GM21619 (cell line): Measurements from ENCODE around the gene ELP4.
"Not testable (repeated sequence)": the region's sequence is repeated elsewhere in the genome, so short reads cannot be mapped to it uniquely, and the experiment has no call there.

ENCODE experiments used
- ATAC-seq: cut with Tn5 transposase; IDR thresholded peaks from one replicate; pipeline ENCODE4 v1.9.1; 2021; ENCODE audit not compliant: unreplicated experiment

ELP4 gene

DNA sequence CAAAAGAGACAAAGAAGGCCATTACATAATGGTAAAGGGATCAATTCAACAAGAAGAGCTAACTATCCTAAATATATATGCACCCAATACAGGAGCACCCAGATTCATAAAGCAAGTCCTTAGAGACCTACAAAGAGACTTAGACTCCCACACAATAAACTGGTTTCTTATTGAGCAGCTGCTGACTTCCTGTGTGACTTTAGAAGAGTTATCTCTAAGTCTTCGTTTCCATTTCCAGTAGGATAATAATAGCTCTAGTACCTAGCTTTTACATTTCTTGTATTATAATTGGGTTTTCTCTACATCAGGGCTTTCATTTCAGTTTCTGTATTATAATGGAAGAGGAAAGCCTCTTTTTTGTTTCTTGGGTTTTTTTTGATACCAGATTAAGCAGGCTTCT lies 187.5 kb downstream of the ELP4 start:
- peak; percentile 98 for ATAC-seq

- no peak for ATAC-seq
Measured at GRCh38 chr11:31699066-31699465, 189.5 kb downstream of the ELP4 start.

GRCh38 chr11:31702966-31703365 lies 193.4 kb downstream of the ELP4 start:
- no peak for ATAC-seq

GRCh38 chr11:31706357-31706756 lies 196.8 kb downstream of the ELP4 start:
- no peak for ATAC-seq

- ATAC-seq, result no peak
Measured at GRCh38 chr11:31711137-31711536, 201.6 kb downstream of the ELP4 start.

- no peak for ATAC-seq
Measured at GRCh38 chr11:31712851-31713250, 203.3 kb downstream of the ELP4 start.

DNA sequence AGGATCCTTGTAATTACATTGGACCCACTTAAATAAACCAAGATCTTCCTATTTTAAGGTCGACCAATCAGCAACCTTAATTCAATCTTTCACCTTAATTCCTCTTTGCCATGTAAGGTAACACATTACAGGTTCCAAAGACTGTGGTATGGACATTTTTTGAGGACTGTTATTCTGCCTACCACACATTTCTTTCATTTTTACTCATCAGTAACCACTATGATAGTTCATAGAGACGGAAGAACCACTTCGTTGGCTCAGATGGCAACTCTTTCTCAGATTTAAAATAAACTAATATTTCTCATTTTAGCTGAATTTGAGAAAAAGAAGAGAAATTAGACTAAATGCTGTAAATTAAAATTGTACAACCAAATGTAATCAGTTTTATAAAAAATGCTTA lies 205.3 kb downstream of the ELP4 start:
- no peak for ATAC-seq

DNA sequence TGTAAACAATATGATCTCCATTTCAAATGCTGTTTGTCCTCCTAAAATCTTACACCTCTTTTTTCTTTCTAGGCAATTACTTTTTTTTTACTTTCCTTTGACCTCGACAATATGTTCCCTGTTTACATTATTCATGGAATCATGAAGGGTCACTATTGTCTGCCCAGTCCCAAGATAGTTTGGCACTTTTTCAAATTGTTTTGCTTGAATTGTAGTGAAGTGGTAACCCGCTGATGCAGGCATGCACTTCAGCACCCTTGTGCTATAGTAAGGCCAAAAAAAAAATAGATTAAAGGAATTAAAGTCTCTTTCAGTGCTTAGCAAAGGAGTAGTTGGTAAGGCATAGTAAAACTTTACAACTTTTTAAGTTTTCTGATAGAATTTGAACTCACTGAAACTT lies 210.7 kb downstream of the ELP4 start:
- no peak for ATAC-seq

DNA sequence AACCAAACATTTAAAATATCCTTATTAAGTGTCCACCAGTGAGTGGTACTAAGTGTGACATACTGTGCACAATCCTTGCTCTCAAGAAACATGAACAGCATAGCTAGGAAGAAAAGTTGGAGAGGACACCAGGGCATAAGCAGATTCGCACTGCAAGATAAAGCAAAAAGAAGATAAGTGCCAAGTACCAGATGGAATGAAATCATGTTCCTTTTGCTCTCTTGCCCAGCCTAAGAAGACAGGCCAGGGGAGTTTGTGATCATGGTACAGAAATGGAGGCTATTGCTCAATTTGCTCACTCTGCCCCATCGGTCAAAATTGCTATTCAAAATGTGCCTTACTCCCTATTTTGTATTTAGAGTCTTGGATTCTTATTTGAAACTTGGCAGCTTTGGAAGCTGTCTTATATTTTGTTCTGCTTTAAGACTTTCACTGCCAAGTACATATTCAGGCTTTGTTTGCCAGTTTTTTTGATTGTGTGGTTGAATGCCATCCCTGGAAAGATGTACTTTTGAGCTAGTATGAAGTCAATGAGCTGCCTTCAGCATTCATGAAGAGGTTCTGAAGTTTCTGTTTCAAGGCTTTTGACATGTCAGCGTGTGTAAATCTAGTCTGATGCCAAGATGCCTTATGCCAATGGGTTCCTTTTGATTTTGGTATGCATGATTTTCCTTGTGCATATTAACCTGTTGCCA lies 211.3 kb downstream of the ELP4 start:
- no peak for ATAC-seq

DNA sequence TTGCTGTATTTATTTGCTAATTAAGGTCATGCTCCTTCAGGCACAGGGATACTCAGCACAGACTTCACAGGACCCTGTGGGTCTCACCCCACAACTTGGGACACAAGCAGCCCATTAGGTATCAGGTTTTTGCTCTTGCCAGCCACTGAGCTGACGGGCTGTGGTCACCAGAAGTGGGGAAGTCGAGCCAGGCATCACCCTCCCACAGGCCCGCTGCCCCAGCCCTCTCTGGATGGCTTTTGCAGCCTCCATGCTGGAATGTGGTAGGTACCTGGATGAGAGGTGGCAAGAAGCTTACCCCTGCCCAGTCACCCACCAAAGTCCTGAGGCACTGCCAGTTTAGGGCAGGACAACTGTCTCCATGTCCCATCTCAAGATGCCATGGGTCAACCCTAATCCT lies 213.2 kb downstream of the ELP4 start:
- ATAC-seq, result no peak

DNA sequence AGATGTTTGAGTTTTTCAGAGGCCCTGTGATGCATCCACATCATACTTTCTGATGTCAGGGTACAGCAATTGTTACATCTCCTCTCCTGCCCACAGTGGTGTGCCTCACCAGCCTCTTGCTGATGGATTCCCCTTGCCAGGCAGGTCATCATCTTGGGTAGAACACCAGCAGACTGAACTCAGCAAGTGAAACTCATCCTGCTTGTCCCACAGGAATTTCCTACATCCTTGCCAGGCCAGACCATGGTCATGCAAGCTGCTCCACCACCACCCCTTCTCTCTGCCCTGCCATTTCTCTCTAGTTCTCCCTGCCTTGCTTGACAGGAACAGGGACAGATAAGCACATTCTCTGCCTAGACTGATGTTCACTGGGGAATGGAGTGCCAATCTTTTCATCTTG lies 215.6 kb downstream of the ELP4 start:
- no peak for ATAC-seq

DNA sequence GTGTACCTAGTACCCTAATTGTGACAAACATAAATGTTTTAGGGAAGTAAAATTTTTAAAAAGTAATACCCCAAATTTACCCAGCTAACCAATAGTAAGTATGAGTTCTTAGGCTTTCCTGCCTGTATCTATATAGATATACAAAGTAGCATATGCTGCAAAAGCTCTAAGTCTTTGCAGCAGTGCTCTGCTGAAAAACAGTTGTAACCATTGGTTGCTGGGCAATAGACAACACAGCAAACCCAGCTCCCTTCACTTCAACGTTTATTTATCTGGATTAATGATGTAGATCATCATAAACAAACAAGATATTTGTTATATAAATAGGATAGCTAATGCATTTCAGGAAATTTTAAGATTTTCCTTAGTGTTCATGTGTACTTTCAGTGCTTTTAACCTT lies 218.9 kb downstream of the ELP4 start:
- ATAC-seq, result no peak

- no peak for ATAC-seq
Measured at GRCh38 chr11:31740131-31740530, 230.6 kb downstream of the ELP4 start.

DNA sequence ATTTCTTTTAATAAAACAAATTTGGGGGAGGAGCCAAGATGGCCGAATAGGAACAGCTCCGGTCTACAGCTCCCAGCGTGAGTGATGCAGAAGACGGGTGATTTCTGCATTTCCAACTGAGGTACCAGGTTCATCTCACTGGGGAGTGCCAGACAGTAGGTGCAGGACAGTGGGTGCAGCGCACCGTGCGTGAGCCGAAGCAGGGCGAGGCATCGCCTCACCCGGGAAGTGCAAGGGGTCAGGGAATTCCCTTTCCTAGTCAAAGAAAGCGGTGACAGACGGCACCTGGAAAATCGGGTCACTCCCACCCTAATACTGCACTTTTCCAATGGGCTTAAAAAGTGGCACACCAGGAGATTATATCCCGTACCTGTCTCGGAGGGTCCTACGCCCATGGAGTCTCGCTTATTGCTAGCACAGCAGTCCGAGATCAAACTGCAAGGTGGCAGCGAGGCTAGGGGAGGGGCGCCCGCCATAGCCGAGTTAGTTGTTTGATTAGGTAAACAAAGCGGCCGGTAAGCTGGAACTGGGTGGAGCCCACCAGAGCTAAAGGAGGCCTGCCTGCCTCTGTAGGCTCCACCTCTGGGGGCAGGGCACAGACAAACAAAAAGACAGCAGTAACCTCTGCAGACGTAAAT lies 231.3 kb downstream of the ELP4 start:
- not testable (repeated sequence) for ATAC-seq

GRCh38 chr11:31747581-31747980 lies 238.0 kb downstream of the ELP4 start:
- ATAC-seq, result no peak

DNA sequence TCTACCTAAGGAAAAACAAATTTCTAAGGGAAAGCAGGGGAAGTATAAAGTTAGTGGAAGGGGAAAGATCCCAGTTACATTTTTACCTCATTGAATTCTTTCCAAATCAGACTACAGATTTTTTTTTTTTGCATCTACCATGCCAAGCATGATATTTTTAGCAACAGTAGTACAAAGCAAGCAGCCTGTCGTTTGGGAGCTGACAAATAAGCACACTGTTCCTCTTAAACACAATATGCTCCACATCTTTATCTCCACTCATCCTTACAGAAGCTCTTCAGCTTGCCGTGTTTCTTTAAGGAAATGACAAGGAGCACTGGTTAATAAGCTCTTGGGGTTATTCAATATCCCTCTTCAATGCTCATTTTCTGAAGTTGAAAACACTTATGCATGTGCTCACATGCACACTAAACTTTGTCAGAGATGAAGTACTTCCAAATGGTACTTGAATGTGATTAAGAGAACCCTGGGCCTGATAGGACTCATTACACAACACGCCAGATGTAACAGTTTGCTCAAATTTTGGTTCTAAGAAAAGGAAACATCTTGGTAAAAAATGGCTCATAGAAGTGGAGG lies 247.8 kb downstream of the ELP4 start:
- ATAC-seq, result no peak

DNA sequence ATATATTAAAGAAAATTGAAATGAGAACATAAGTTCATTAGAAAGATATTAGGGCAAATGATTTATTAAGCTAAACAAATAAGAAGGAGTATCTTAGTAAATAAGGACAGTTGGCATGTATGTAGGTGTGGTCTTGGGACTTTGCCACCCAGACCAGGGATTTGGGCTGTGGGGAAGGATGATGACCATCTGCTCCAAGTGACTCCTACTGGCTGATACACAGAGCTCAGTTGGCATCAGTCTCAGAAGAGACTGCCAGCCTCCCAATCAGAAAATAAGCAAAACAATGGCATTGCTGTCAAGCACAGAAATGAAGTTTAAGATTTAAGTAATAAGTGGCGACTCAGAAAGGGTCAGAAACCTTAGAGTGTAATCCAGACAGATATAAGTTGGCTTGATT lies 252.1 kb downstream of the ELP4 start:
- no peak for ATAC-seq

DNA sequence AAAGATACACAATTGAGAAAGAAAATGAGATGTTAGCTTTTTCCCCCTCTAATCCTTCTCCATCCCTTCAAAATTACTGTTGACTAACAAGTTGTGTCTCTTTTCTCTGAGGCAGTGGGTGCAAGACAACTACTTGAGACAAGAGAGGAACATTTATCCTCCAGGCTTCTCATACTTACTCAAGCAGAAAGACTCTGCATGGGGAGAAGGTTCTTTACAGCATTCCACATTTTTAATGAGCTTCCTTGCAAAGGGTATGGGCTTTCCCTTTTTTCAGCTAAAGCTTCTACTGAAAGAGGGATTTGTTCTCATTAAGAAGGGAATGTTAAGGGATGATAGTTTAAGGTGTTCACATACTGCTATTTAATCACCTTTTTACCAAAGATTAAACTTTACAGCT lies 253.7 kb downstream of the ELP4 start:
- no peak for ATAC-seq

- ATAC-seq, result no peak
Measured at GRCh38 chr11:31764261-31764660, 254.7 kb downstream of the ELP4 start.

DNA sequence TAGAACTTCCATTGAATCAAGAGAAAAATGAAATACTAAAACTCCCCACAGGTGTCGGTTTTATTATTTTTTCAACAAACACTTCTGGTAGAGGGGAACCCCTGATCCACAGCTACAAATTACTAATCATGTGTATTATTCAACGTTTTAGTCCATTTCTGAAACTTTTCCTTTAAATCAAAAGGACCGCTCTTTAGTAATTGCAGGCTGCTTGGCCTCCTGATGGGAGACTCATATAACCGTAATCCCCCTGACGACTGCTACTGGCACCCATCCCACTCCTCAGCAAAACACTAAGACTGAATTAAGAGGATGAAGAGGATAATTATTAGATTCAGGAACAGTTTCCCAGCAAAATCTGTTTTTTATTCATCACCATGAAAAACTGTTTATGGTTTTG lies 255.2 kb downstream of the ELP4 start:
- no peak for ATAC-seq

DNA sequence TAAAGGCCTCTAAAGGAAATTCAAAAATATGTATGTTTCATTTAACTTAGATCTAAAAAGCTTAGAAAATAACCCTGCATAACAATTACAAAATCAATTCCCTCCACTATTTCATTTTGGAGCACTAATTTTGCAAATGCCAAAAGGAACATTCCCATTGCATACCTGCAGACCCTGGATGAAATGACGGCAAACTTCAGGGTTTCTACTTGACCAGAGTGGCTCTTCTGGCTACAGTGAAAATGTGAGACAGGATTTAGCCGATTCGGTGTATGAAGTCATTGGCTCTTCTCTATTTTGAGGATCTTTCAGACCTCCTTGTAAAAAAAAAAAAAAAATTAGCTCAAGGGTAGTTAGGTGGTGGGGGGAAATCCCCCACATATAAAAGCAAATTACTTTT lies 257.5 kb downstream of the ELP4 start:
- ATAC-seq, result no peak

GRCh38 chr11:31767685-31768084 lies 258.1 kb downstream of the ELP4 start:
- no peak for ATAC-seq
